Endothelial cell of hepatic sinusoid (primary cell): ENCODE measurements around the gene FOXO3.

Experiments used
- in situ Hi-C: cut with HindIII; loops from 2 replicates; pipeline ENCODE4 v1.10.0; 2017; ENCODE audit warnings: low sequenced_read_pairs

Gene FOXO3

DNA sequence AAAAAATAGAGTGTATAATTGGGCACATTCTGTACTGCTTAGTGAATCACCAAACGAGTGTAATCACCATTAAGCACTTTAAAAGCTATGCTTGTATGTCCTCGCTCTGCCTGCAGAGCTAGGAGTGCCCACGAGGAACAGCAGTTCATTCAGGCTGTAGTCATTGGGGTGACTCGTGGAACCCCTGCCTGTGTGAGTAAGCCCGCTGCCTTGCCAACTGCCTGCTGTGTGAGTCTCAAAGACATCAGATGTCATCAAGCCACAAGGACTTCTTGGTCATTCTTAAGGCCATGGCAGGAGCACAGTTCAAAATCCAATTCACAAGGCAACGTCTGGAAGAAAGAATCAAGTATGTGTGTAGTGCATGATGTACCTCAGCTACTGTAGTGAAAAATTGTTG lies 60.4 kb downstream of the FOXO3 start:
- in situ Hi-C loops = loop anchor here (5.0 kb wide), 1 partner anchor 59 kb away; the partner anchor contains the start of gene FOXO3

DNA sequence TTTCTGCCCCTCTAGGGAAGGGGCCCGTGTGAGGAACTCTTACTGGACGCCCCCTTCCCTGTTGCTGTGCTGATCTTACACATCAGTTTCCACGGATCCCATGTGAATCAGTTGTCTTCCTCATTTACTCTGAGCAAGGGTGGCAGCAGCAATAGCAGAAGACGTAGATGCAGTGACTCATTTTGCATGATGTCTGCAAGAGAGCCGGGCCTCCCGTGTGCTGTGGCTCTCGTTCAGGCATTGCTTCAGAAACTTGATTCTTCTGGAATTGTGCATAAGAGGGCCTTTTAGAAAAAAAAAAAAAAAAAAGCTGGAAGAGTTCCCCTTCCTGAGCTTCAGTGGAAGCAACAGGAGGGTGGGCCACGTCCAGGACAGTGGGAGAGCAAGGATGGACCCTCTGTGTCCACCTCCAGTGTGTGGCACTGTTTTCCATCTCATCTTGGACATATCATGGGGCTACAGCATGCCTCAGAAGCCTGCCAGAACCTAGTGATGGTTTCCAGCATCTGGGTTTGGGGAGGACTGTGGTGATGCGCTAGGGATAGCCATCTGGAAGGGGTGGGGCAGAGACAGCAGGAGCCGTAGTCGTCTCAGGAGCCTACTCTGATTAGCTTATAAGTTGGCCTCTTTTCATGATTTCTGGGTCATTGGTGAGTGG lies 62.1 kb downstream of the FOXO3 start:
- in situ Hi-C loops = loop anchor here (5.0 kb wide), 1 partner anchor 60 kb away; the partner anchor contains the start of gene FOXO3

DNA sequence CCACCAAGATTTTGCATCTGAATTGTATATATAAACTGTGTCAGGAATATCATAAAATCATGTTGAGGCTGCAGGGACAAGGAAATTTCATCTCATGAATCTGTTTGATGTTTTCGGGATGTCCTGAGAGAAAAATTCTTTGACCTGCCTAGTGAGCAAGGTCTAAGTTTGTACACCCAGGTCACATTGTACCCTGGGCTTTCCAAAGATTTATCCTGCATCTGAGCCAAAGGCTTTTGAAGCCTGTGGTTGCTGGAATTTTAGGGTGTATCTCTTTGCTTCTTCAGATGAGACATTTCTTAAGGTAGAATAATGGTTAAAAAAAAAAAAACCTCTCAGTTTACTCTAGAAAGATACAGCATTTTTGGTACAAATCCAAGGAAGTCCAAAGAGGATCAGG lies 63.3 kb downstream of the FOXO3 start:
- in situ Hi-C loops = loop anchor here (5.0 kb wide), 1 partner anchor 62 kb away; the partner anchor contains the start of gene FOXO3

DNA sequence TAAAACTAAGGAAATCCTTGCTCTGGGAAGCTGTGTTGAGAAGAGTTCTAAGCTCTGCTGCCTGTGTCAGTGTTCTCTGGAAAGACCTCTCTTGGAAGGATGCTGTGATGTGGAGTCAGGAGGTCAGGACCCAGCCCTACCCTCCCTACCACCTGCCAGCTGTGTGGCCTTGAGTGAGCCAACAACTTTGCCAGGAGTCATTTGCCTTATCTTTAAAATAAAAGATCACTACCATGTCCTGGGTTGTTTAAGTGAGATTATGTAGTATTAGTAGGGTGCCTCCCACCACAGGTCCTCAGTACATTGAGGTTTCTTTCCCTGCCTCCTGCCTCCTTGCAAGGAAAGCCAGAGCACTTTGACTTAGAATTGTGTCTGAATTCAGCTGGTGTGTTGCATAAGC lies 64.9 kb downstream of the FOXO3 start:
- in situ Hi-C loops = no loop called here

DNA sequence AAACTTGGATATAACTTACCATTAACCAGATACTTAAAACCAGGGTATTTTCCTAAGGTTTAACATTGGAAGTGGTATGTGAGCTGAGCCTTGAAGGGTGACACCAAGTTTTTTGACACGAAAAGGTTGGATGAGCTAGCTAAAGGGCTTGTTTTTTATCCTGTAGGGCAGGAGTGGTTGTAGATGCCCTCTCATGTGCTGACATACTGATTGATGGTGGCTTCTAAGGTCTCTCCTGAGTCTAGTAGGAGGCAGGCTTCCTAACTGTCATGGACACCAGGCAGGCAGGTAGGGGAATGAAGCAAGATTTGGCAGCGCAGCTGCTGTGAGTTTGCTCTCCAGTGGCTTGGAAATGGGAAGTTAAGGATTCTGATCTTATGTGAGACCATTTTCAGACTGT lies 66.1 kb downstream of the FOXO3 start:
- in situ Hi-C loops = no loop called here

DNA sequence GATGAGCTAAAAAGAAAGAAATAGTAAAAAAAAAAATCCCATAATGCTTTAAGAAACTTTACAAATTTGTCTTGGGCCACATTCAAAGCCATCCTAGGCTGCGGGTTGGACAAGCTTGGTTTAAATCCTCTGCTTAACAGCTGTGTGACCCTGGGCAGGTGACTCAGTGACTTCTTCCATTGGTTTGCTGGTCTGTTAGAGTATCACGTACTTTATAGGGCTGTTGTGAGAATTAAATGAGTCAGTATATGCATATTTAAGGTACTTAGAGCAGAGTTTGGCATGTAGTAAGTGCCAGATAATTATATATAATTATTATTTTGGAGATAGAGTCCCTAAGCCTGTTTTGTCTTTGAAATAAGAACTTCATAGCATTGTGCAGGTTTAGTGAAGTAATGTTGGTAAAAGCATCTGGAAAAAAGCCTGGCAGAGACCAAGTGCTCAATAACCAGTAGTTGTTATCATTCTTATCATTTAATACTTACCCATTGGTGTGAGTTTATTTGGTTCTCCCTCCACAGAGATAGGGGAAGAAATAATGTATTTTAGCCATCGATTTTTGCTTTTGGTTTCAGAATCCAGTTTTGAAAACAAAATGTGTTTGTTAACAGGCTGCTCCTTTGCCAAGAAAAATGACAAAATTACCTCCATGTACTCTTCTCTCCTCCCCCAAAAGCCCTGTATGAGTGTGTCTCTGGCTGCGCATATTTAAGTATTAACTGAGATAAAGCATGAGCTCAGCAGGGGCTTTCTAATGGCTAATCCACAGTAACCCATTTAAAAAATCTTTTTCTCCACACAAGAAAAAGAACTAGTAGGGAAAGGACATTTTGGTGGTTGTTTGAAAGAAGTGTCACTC lies 67.2 kb downstream of the FOXO3 start:
- in situ Hi-C loops = no loop called here

DNA sequence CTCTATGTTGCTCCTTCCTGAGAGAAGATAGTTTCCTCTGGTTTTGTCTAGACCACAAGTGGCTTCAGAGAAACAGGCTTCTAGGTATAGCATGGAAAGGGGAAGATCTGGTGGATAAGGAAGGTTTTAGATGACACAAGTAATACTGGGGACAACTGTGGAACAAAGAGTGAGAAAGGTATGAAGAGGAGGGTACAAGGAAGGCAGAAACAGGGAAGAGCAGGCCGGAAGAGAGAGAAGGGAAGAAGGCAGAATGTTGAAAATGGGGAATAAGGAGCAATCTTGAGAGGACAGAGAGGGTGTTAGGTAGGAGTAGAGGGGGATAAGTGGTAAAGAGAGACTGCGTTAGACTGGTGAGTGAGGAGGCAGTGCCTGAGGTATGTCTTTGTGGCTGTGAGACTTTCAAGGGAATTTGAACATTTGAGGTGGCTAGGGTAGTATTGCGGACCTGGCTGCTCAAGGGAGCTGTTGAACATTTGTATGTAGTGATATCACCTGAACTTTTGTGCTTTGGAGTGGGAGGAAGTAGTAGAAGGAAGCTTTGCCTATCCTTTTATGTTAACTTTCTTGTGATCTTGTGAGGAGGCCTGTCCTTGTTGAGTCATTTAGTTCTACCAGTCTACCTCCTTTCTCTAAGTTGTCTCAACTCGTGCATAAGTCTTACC lies 69.5 kb downstream of the FOXO3 start:
- in situ Hi-C loops = no loop called here

DNA sequence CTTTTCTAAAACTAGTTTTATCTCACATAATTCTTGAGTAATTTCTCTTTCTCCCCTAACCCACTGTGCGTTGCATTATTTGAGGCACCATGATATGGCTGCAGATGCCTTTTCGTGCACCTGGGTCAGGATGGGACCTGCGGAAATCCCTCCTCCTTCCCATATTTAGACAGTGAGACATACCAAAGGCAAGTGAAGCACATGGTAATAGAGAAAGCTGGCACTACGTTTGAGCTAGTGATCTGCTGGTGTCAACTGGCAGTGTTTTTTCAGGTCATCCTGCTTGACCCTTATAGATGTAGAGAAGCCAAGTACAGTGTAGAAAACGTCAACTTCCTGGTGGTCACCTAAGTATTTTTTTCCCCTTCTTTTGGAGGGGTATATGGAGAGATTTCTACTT lies 71.7 kb downstream of the FOXO3 start:
- in situ Hi-C loops = no loop called here

DNA sequence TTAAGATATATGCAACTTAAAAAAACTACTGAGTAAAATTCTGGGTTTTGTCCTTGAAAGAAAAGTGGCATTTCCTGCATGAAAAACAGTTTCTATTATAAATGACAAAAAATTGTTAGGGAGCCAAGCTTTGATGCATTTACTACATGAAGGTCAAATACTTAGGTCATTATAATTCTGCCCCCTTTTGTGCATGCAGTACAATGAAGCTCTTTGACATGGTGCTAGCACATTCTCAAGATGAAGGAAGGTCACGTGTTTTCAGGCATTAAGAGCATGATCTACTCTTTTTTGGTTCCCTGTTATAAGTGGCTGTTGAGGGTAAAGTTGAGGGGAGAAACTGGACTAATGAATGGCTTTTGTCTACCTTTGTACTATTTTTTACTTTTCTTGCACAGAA lies 72.7 kb downstream of the FOXO3 start:
- in situ Hi-C loops = no loop called here

DNA sequence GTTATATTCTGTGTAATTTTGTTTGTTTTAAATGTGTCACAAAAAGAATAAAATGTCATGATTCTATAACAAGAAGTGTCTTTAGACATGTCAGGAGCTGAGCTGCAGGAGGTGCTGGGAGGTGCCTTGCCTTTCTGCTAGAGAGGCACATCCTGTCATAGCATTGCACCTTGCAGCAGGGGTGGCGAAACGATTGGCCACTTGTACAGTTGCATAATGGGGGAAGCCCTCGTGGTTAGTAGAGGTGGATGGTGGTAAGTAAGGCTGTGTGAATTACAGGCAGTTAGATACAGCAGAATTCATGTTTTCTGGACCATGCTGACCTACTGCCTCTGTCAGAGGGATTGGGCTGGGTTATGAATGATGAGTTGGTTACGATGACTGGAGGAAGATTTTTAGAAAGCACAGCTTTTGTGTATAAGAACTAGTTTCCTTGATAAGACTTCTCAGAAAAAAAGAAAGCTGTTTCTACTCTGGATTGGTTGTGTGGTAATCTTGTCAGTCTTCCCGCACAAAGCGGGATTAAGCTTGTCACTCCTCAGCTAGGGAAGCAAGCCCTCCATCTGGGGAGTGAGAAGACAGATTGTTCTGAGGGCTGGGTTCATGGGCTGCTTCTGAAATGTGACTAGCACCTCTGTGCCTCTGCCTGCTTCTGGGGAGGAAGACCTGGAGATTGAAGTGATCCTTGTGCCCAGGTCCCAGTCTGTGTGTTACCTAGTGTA lies 74.9 kb downstream of the FOXO3 start:
- in situ Hi-C loops = no loop called here

DNA sequence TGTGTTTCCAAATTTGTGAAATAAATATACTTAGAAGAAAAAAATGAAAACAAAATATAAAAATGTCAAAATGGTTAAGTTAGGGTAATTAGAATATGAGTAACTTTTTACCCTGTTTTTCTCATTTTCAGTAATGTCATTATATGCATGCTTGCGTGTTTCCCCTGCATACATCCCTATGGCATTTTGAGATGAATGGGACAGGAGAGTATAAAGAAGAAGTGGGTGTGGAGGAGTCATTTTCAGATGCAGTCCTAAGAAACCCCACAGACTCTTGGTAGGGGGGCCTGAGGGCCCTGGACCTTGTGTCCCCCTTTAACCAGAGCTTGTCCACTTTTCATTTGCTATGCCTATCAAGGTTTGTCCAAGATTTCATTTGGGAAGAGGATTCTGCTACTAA lies 77.2 kb downstream of the FOXO3 start:
- in situ Hi-C loops = no loop called here

DNA sequence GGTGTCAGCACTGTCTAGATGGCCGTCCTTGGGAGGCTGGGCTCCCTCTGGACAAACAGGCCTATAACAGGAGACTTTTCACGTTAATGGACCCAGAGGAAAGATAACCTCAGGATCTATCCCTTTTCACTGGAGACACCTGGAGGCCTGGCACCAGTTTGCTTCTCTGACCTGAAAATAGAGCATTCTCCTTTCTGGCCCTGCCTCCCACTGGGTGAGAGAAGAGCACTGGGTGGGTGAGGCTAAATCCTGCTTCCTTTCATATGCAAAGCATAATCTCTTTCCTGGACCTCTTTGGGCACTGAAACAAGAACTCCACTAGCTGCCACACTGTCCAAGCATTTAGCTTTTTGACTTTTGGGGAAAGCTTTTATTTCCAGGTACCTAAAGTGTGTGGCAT lies 78.3 kb downstream of the FOXO3 start:
- in situ Hi-C loops = no loop called here

DNA sequence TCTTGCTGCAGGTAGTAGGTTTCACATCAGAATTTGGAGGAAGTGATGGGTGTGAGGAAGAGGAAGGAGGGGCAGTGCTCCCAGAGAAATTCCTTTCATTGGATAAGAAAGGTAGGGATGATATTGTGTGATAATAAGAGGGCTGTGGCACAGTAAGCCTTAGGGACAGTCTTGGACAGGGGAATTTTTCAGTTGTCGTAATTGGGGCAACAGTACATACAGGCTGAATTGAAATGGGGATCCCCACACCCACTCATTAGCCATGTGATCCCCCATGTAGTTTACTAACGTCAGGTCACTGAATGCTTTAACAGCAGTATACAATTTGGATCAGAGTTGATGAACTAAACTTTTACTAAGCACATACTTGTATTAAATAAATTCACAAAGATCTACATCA lies 79.4 kb downstream of the FOXO3 start:
- in situ Hi-C loops = no loop called here

DNA sequence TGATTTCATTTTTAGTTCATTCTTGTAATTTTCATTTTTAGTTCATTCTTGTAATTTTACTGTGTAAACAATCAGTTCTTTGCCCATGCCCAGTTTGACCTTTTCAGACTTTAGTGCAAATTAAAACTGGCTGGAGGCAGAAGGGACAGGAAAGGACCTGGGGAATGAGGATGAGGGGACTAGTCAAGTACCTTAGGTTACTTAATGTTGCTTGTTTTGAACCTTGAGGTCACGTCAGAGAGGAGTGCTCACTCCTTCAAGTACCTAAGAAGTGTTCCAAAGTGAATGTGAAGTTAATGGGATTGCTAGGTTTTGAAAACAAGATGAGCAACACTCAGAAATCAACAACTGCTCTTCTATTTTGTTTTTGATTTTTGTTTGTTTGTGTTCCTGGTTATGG lies 82.5 kb downstream of the FOXO3 start:
- in situ Hi-C loops = no loop called here

DNA sequence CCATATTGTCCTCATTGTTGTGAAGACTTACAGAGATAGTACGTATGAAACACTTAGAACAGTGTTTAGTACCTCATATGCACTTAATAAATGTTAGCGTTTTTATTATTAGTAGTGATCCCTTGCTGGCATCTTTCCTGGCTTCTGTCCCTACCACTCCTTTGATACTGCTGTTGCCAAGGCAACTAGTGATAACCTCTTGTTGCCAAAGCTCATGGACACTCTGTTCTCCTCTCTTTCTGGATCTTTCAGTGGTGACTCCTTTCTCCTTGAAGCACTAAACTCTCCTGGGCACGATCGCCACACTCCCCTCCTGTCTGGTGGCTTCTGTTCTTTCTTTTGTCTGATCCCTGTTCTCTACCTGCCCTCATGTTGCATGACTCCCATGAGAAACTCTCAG lies 83.5 kb downstream of the FOXO3 start:
- in situ Hi-C loops = no loop called here

DNA sequence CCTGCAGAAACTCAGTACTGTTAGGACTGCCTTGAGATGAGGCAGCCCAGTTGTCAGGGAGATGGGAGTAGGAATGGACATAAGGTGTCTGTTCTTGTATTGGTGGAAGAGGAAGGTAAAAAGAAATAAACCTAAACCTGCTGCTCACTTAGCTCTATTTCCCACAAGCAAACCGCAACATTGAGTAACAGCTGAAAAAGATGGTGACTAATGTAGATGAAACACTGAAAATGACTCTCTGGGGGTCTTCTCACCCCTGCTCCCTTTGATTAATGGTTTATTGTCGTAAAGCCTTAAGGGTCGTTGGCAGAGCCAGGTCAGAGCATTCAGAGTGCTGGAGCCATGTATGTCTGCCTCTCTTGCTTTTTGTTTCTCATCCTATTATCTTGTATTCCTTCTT lies 87.5 kb downstream of the FOXO3 start:
- in situ Hi-C loops = no loop called here

DNA sequence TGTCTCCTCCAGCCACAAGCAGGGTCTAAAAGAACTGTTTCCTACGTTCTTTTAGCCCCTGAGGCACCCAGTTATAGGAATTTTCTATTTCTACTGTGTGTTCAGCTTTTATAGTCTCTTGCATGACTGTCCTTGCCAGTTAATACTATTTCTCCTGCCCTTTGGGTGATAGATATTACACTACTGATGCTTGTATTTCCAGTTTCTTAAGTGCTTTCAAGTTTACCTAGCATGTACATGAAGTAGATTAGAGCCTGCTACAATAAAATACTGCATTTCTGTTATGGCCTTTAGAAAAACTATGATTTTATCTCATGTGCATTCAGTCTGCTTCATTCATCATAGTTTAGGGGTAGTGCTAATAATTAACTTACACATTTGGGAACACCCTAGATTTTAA lies 89.6 kb downstream of the FOXO3 start:
- in situ Hi-C loops = no loop called here

DNA sequence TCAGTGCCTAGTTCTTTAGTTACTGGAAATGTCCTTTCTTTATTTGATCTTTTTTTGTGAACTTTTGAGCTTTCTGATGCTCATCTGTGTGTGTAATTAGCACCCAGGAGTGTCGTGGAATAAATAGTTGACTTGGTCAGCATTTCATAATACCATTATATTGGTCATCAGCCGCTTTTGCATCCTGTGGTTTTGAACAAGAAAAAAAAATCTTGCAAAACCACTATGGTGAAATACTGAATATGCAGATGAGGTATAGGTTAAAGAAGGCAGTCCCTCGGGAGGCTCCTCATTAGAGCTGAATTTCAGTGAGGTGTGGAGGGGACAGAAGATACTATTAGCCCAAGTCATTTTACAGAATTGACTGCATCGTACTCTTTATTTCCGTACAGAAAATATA lies 90.1 kb downstream of the FOXO3 start:
- in situ Hi-C loops = no loop called here

DNA sequence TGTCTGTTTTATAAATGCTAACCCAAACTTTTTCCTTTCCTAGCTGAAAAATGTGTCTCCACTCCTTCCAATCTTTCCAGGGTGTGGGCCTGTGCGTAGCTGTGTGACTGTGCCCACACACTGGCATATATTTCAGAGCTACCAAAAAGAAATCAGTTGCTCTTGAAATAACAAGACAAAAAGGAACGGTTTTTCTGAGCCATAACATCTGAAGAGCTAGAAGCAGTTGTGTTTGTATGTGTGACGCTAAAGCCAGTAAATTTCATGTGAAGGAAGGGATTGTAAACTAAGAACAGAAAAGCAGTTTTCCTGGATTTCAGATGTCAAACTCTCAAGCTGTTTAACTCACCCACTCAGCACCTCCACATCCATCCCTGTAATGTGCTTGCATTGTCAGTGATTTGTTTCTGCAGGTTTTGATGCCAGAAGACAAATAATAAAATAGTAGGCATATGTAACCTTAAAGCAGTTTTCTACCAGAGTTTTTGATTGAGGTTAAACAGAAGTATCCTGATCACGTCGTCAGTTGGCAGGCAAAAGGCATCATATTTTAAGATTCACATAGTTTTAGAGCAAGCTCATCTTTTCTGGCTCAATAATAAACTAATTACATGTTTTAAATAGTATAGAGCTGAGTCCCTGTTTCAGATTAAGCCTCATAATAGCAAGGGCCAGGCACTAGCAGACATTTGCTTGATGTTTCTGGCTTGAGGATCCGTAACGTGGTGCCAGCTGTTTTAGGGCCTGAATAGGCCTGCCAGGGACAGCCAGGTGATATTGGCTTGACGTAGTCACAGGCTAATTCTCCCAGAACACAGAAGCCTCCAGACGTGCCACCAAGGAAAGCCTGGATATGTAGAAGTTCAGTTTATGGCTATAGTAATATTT lies 90.9 kb downstream of the FOXO3 start:
- in situ Hi-C loops = no loop called here

DNA sequence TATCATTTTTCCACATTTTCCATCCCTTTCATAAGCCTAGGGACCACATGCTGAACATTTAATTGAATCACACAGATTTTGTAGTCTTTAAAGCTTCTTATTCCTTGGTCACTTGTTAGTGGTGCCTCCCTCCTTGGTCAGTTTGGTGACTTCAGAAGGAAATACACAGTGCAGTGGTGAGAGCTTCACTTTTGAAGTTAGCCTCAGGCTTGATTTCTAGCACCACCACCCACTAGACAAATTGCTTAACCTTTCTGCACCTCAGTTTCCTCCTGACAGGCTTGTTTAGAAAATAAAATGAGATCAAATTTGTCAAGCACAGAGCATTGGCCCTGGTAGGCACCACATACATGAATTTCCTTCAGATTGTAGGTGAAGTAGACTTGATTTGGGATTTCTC lies 91.7 kb downstream of the FOXO3 start:
- in situ Hi-C loops = no loop called here
